ENCODE measurements around the gene KRCC1.

KRCC1 gene

GRCh38 chr2:88032070-88032702 lies 23.4 kb downstream of the KRCC1 start:
- no peaks in the 10 kb centered on the region for H3K27me3 ChIP-seq (ENCODE audit: insufficient read depth, poor library complexity, severe bottlenecking)
- H3K4me3 ChIP-seq (ENCODE audit: severe bottlenecking), result no peak overlapping the region
- H3K27ac ChIP-seq (ENCODE audit: poor library complexity, severe bottlenecking), result no peak overlapping the region
- no peaks in the 10 kb centered on the region for H3K9me3 ChIP-seq (ENCODE audit: severe bottlenecking)
- TF ChIP-seq, protein P1, sequence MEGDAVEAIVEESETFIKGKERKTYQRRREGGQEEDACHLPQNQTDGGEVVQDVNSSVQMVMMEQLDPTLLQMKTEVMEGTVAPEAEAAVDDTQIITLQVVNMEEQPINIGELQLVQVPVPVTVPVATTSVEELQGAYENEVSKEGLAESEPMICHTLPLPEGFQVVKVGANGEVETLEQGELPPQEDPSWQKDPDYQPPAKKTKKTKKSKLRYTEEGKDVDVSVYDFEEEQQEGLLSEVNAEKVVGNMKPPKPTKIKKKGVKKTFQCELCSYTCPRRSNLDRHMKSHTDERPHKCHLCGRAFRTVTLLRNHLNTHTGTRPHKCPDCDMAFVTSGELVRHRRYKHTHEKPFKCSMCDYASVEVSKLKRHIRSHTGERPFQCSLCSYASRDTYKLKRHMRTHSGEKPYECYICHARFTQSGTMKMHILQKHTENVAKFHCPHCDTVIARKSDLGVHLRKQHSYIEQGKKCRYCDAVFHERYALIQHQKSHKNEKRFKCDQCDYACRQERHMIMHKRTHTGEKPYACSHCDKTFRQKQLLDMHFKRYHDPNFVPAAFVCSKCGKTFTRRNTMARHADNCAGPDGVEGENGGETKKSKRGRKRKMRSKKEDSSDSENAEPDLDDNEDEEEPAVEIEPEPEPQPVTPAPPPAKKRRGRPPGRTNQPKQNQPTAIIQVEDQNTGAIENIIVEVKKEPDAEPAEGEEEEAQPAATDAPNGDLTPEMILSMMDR (IDR thresholded peaks at IDR 0.05; ENCODE audit: poor library complexity, severe bottlenecking), result no peak
- H3K4me1 ChIP-seq (ENCODE audit: insufficient read depth, poor library complexity, severe bottlenecking), result no peaks in the 10 kb centered on the region
- ATAC-seq (ENCODE audit: low read depth) (no peak), DNase-seq (ENCODE audit: low spot score) (no peak)
- peaks cover 18% of the 10 kb centered on the region for H3K36me3 ChIP-seq (ENCODE audit: low read depth)

GRCh38 chr2:88028931-88029330 lies 26.7 kb downstream of the KRCC1 start:
- Histone ChIP-seq H3K4me3 (ENCODE audit: severe bottlenecking) (no peak overlapping the region), H3K27me3 (ENCODE audit: insufficient read depth, poor library complexity, severe bottlenecking) (no peaks in the 10 kb centered on the region), H3K36me3 (ENCODE audit: low read depth) (peaks cover 14% of the 10 kb centered on the region), H3K9me3 (ENCODE audit: severe bottlenecking) (no peaks in the 10 kb centered on the region), H3K4me1 (ENCODE audit: insufficient read depth, poor library complexity, severe bottlenecking) (no peaks in the 10 kb centered on the region), H3K27ac (ENCODE audit: poor library complexity, severe bottlenecking) (no peak overlapping the region)
- TF ChIP-seq, protein P1 (IDR thresholded peaks at IDR 0.05; ENCODE audit: poor library complexity, severe bottlenecking), result no peak
- ATAC-seq (ENCODE audit: low read depth) (no peak), DNase-seq (ENCODE audit: low spot score) (no peak)

DNA sequence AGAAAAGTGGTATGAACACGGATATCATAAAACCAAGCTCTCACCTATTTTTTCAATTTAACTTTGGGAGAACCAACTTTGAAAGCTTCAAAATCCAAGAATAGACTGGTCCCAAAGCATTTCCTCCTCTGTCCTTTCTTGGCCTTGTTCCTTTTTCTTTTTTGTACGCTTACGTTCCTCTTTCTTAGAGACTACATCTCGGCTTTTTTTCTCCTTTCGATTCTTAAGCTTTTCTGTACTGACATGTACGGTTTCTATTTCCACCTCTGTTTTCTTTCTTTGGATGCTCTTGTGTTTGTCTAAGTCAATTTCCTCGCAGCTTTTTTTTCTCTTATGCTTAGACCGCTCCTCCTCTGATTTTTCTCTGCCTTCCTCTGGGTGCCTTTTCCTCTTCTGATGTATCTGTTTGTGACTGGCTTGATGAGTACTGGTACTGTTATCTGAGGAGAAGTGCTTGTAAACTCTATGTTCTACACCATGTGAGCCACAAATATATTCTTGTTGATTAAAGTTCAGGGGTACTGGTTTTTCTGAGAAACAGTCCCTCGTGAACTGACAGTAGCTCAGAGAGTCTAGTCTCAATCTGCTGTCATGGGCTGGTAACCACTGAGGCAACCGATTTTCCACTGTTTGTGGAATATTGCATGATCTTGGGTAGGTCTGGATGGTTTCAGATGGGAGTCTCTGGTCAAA lies 27.7 kb downstream of the KRCC1 start:
- H3K9me3 ChIP-seq (ENCODE audit: severe bottlenecking), result no peaks in the 10 kb centered on the region
- ATAC-seq (ENCODE audit: low read depth), result no peak
- TF ChIP-seq, protein P1 (IDR thresholded peaks at IDR 0.05; ENCODE audit: poor library complexity, severe bottlenecking), result no peak
- H3K27ac ChIP-seq (ENCODE audit: poor library complexity, severe bottlenecking), result no peak overlapping the region
- H3K27me3 ChIP-seq (ENCODE audit: insufficient read depth, poor library complexity, severe bottlenecking), result no peaks in the 10 kb centered on the region
- no peaks in the 10 kb centered on the region for H3K4me1 ChIP-seq (ENCODE audit: insufficient read depth, poor library complexity, severe bottlenecking)
- DNase-seq (ENCODE audit: low spot score), result no peak
- peaks cover 6% of the 10 kb centered on the region; the same call in 1 of the 2 replicates for H3K36me3 ChIP-seq (ENCODE audit: low read depth)
- no peak overlapping the region for H3K4me3 ChIP-seq (ENCODE audit: severe bottlenecking)

DNA sequence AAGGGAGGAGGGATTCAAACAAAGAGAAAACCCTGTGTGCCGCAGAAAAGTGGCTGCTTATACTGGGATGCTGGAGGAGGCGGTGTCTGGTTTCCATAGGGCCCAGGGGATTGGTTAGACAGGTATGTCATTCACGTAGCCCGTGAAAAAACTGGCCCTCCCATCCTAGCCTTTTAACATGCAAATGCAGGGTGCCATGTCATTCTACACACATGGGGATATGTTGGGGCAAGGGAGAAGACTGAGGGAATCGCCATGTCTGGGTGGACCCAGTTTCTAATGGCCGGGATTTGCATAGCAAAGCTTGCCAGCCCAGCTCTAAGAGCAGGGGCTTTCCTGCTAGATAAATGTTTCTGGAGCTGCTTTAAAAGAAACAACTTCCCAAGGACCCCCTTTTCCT lies 31.1 kb downstream of the KRCC1 start:
- Histone ChIP-seq H3K9me3 (ENCODE audit: severe bottlenecking) (no peaks in the 10 kb centered on the region), H3K27ac (ENCODE audit: poor library complexity, severe bottlenecking) (no peak overlapping the region), H3K4me1 (ENCODE audit: insufficient read depth, poor library complexity, severe bottlenecking) (no peaks in the 10 kb centered on the region), H3K27me3 (ENCODE audit: insufficient read depth, poor library complexity, severe bottlenecking) (no peaks in the 10 kb centered on the region), H3K36me3 (ENCODE audit: low read depth) (no peaks in the 10 kb centered on the region), H3K4me3 (ENCODE audit: severe bottlenecking) (no peak overlapping the region)
- DNase-seq (ENCODE audit: low spot score), result no peak
- ATAC-seq (ENCODE audit: low read depth), result no peak
- TF ChIP-seq, protein P1 (IDR thresholded peaks at IDR 0.05; ENCODE audit: poor library complexity, severe bottlenecking), result no peak

GRCh38 chr2:88022669-88022921 lies 33.0 kb downstream of the KRCC1 start:
- H3K27me3 ChIP-seq (ENCODE audit: insufficient read depth, poor library complexity, severe bottlenecking), result no peaks in the 10 kb centered on the region

More at GRCh38 chr2:88022669-88022921, 33.0 kb downstream of the KRCC1 start:
- Histone ChIP-seq H3K27ac (ENCODE audit: poor library complexity, severe bottlenecking) (no peak overlapping the region), H3K36me3 (ENCODE audit: low read depth) (no peaks in the 10 kb centered on the region), H3K9me3 (ENCODE audit: severe bottlenecking) (no peaks in the 10 kb centered on the region), H3K4me3 (ENCODE audit: severe bottlenecking) (no peak overlapping the region), H3K4me1 (ENCODE audit: insufficient read depth, poor library complexity, severe bottlenecking) (no peaks in the 10 kb centered on the region)
- TF ChIP-seq, protein P1 (IDR thresholded peaks at IDR 0.05; ENCODE audit: poor library complexity, severe bottlenecking), result no peak
- no peak for DNase-seq (ENCODE audit: low spot score)
- no peak for ATAC-seq (ENCODE audit: low read depth)
